Measurements from ENCODE around the gene ABTB2. TPM values are rescaled to one million over a fixed set of nuclear protein-coding genes. Genes with fewer than 3 reads are reported as not detected.
A peak's percentile ranks its signal among the peaks of the same experiment; 100 is the strongest.

The ABTB2 gene
- total and polyA plus RNA-seq, 2 experiments from 2014 or later, result 8.7 to 9.9 TPM

DNA sequence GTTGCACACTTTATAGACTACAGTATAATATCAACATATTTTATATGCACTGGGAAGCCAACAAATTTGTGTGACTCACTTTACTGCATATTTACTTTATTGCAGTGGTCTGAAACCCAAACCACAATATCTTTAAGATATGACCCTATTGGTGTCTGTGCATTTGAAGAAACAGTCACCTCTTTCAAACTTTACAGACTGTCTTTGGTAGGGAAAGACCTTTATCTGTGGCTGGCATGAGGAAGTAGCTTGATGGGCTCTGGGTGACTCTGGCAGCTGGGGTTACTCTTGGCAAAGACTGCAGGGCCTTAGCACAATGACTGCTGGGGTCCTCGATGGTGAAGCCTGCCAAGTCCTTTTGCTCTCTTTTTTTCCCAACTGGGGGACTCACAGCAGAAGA is 21.3 kb upstream of the ABTB2 start:
- no peaks in the 10 kb centered on the region for H4K20me1 ChIP-seq (ENCODE audit: insufficient read depth)
- H3K9ac ChIP-seq, result no peak overlapping the region
- H3K4me2 ChIP-seq (ENCODE audit: unreplicated experiment), result no peak overlapping the region
- 90 to 100% methylated on average over 1 of the region's 1 CpG for WGBS, 2 experiments (ENCODE audit: low coverage in 1 of 2, low lambda C conversion rate in 2 of 2, missing lambda C conversion rate in 2 of 2)
- 0 out of 2 replicates have a peak, but pooled peaks cover 11% of the 10 kb centered on the region for H3K27me3 ChIP-seq (replicated peaks; ENCODE audit: insufficient read depth)
- H3K9me3 ChIP-seq (ENCODE audit: low read depth), result peaks cover 11% of the 10 kb centered on the region
- peaks cover 23% of the 10 kb centered on the region for H3K4me1 ChIP-seq (ENCODE audit: insufficient read depth)
- TF ChIP-seq EZH2phosphoT487 (IDR thresholded peaks at IDR 0.05; ENCODE audit: insufficient read depth, low read depth) (no peak), EZH2 (IDR thresholded peaks at IDR 0.05; ENCODE audit: insufficient read depth, poor library complexity, severe bottlenecking) (no peak)
- H3F3A ChIP-seq (ENCODE audit: insufficient read depth), result peaks cover 16% of the 10 kb centered on the region
- in situ Hi-C loops (cut with MboI), result no loop called here
- H3K79me2 ChIP-seq (ENCODE audit: insufficient read depth), result no peaks in the 10 kb centered on the region
- H2AFZ ChIP-seq, result no peak overlapping the region
- no peaks in the 10 kb centered on the region for H3K9me2 ChIP-seq (ENCODE audit: insufficient read depth)
- no peaks in the 10 kb centered on the region for H3K36me3 ChIP-seq (ENCODE audit: low read depth)
- peak; percentile 38 for DNase-seq
- H3K27ac ChIP-seq, result no peak overlapping the region
- no peak overlapping the region for H3K4me3 ChIP-seq

GRCh38 chr11:34373727-34374126 is 15.9 kb upstream of the ABTB2 start:
- WGBS, 2 experiments (ENCODE audit: low coverage in 1 of 2, low lambda C conversion rate in 2 of 2, missing lambda C conversion rate in 2 of 2), result 83 to 91% methylated on average over 1 of the region's 1 CpG
- in situ Hi-C loops (cut with MboI), result no loop called here

DNA sequence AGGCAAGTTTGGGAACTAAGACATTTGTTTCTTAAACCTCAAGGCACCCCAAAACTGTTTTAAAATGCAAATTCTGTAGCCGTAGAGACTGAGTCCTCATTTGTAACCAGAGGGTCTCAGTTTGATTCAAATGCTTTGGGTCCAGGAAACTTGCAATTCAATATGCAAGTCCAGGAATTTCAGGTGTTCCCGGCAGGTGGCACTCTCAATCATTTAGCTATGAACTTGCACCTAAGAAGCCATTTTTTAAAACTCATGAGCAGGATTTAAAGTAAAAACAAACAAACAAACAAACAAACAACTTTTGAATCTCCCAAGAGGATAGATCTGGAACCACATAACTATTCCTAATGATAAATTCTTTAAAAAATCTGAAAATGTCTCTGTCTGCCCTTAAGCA is 8.7 kb upstream of the ABTB2 start:
- H3F3A ChIP-seq (ENCODE audit: insufficient read depth), result peaks cover 4% of the 10 kb centered on the region; the same call in 1 of the 2 replicates
- no peaks in the 10 kb centered on the region for H3K79me2 ChIP-seq (ENCODE audit: insufficient read depth)
- no peaks in the 10 kb centered on the region for H3K9me2 ChIP-seq (ENCODE audit: insufficient read depth)
- no peak for DNase-seq
- no peak overlapping the region for H3K27ac ChIP-seq
- in situ Hi-C loops (cut with MboI), result loop anchor here (10.0 kb wide), 1 partner anchor 372 kb away; no protein-coding TSS in a partner anchor
- peaks cover 6% of the 10 kb centered on the region for H3K4me1 ChIP-seq (ENCODE audit: insufficient read depth)
- H2AFZ ChIP-seq, result no peak overlapping the region
- H3K9ac ChIP-seq, result no peak overlapping the region
- TF ChIP-seq EZH2 (IDR thresholded peaks at IDR 0.05; ENCODE audit: insufficient read depth, poor library complexity, severe bottlenecking) (no peak), EZH2phosphoT487 (IDR thresholded peaks at IDR 0.05; ENCODE audit: insufficient read depth, low read depth) (no peak)
- H3K9me3 ChIP-seq (ENCODE audit: low read depth), result no peaks in the 10 kb centered on the region
- H3K36me3 ChIP-seq (ENCODE audit: low read depth), result no peaks in the 10 kb centered on the region
- H3K27me3 ChIP-seq (replicated peaks; ENCODE audit: insufficient read depth), result no peaks in the 10 kb centered on the region
- no peak overlapping the region for H3K4me2 ChIP-seq (ENCODE audit: unreplicated experiment)
- no peaks in the 10 kb centered on the region for H4K20me1 ChIP-seq (ENCODE audit: insufficient read depth)
- H3K4me3 ChIP-seq, result no peak overlapping the region
- 84 to 85% methylated on average over 2 of the region's 2 CpGs for WGBS, 2 experiments (ENCODE audit: low coverage in 1 of 2, low lambda C conversion rate in 2 of 2, missing lambda C conversion rate in 2 of 2)

More at GRCh38 chr11:34373727-34374126, 15.9 kb upstream of the ABTB2 start:
- Histone ChIP-seq H3K79me2 (ENCODE audit: insufficient read depth) (no peaks in the 10 kb centered on the region), H2AFZ (no peak overlapping the region), H3K4me1 (ENCODE audit: insufficient read depth) (peaks cover 14% of the 10 kb centered on the region), H3K9me3 (ENCODE audit: low read depth) (peaks cover 11% of the 10 kb centered on the region), H3K27me3 (replicated peaks; ENCODE audit: insufficient read depth) (0 out of 2 replicates have a peak, but pooled peaks cover 4% of the 10 kb centered on the region), H3K4me2 (ENCODE audit: unreplicated experiment) (no peak overlapping the region), H3K36me3 (ENCODE audit: low read depth) (no peaks in the 10 kb centered on the region), H3K9me2 (ENCODE audit: insufficient read depth) (no peaks in the 10 kb centered on the region), H3K27ac (no peak overlapping the region), H4K20me1 (ENCODE audit: insufficient read depth) (no peaks in the 10 kb centered on the region), H3F3A (ENCODE audit: insufficient read depth) (peaks cover 12% of the 10 kb centered on the region; the same call in 1 of the 2 replicates), H3K9ac (no peak overlapping the region), H3K4me3 (no peak overlapping the region)
- TF ChIP-seq EZH2 (IDR thresholded peaks at IDR 0.05; ENCODE audit: insufficient read depth, poor library complexity, severe bottlenecking), result no peak
- TF ChIP-seq EZH2phosphoT487 (IDR thresholded peaks at IDR 0.05; ENCODE audit: insufficient read depth, low read depth), result no peak
- DNase-seq, result no peak

- H3K4me3 ChIP-seq, result no peak overlapping the region
- no peaks in the 10 kb centered on the region for H4K20me1 ChIP-seq (ENCODE audit: insufficient read depth)
- H3K4me2 ChIP-seq (ENCODE audit: unreplicated experiment), result no peak overlapping the region
- no peak overlapping the region for H3K27ac ChIP-seq
- no peak for TF ChIP-seq EZH2 (IDR thresholded peaks at IDR 0.05; ENCODE audit: insufficient read depth, poor library complexity, severe bottlenecking)
- TF ChIP-seq EZH2phosphoT487 (IDR thresholded peaks at IDR 0.05; ENCODE audit: insufficient read depth, low read depth), result no peak
- WGBS, 2 experiments (ENCODE audit: low coverage in 1 of 2, low lambda C conversion rate in 2 of 2, missing lambda C conversion rate in 2 of 2), result 66% methylated on average over 3 of the region's 3 CpGs
- H2AFZ ChIP-seq, result no peak overlapping the region
- DNase-seq, result no peak
- H3K4me1 ChIP-seq (ENCODE audit: insufficient read depth), result no peaks in the 10 kb centered on the region
- H3K27me3 ChIP-seq (replicated peaks; ENCODE audit: insufficient read depth), result no peaks in the 10 kb centered on the region
- H3K9me3 ChIP-seq (ENCODE audit: low read depth), result no peaks in the 10 kb centered on the region
- no peak overlapping the region for H3K9ac ChIP-seq
- H3K9me2 ChIP-seq (ENCODE audit: insufficient read depth), result no peaks in the 10 kb centered on the region
- no peaks in the 10 kb centered on the region for H3F3A ChIP-seq (ENCODE audit: insufficient read depth)
- H3K36me3 ChIP-seq (ENCODE audit: low read depth), result no peaks in the 10 kb centered on the region
- H3K79me2 ChIP-seq (ENCODE audit: insufficient read depth), result no peaks in the 10 kb centered on the region
- in situ Hi-C loops (cut with MboI), result loop anchor here (5.0 to 10.0 kb wide), 2 partner anchors 118 to 369 kb away; no protein-coding TSS in a partner anchor
Measured at GRCh38 chr11:34364102-34364501, 6.3 kb upstream of the ABTB2 start.

Data from GM23248 (cell line).